ENCODE measurements around the gene CHGA. TPM values are rescaled to one million over a fixed set of nuclear protein-coding genes. Genes with fewer than 3 reads are reported as not detected.

The CHGA gene
- total RNA-seq, 1 donor from 2014 or later = not detected

- DNase-seq (ENCODE audit: low read depth) = no peak
- no peaks in the 10 kb centered on the region for H3K36me3 ChIP-seq (ENCODE audit: control insufficient read depth, insufficient read depth, low read length)
- H3K4me3 ChIP-seq (ENCODE audit: low read depth, low read length) = no peak overlapping the region
- no peak for TF ChIP-seq CTCF (IDR thresholded peaks at IDR 0.05; ENCODE audit: insufficient read depth, low read length, poor library complexity, severe bottlenecking)
- H3K27me3 ChIP-seq (ENCODE audit: control insufficient read depth, insufficient read depth, low read length) = no peaks in the 10 kb centered on the region
Observed at GRCh38 chr14:92974541-92975345, 51.8 kb downstream of the CHGA start.

GRCh38 chr14:92976268-92976667 is 53.3 kb downstream of the CHGA start:
- no peak overlapping the region for H3K4me3 ChIP-seq (ENCODE audit: low read depth, low read length)
- no peak for TF ChIP-seq CTCF (IDR thresholded peaks at IDR 0.05; ENCODE audit: insufficient read depth, low read length, poor library complexity, severe bottlenecking)
- H3K27me3 ChIP-seq (ENCODE audit: control insufficient read depth, insufficient read depth, low read length) = no peaks in the 10 kb centered on the region
- no peak for DNase-seq (ENCODE audit: low read depth)
- no peaks in the 10 kb centered on the region for H3K36me3 ChIP-seq (ENCODE audit: control insufficient read depth, insufficient read depth, low read length)

GRCh38 chr14:92978229-92979021 is 55.5 kb downstream of the CHGA start:
- Histone ChIP-seq H3K27me3 (ENCODE audit: control insufficient read depth, insufficient read depth, low read length) (no peaks in the 10 kb centered on the region), H3K4me3 (ENCODE audit: low read depth, low read length) (no peak overlapping the region), H3K36me3 (ENCODE audit: control insufficient read depth, insufficient read depth, low read length) (no peaks in the 10 kb centered on the region)
- no peak for DNase-seq (ENCODE audit: low read depth)
- no peak for TF ChIP-seq CTCF (IDR thresholded peaks at IDR 0.05; ENCODE audit: insufficient read depth, low read length, poor library complexity, severe bottlenecking)

GRCh38 chr14:92980866-92981265 is 57.9 kb downstream of the CHGA start:
- no peak for TF ChIP-seq CTCF (IDR thresholded peaks at IDR 0.05; ENCODE audit: insufficient read depth, low read length, poor library complexity, severe bottlenecking)
- H3K36me3 ChIP-seq (ENCODE audit: control insufficient read depth, insufficient read depth, low read length) = no peaks in the 10 kb centered on the region
- no peak overlapping the region for H3K4me3 ChIP-seq (ENCODE audit: low read depth, low read length)
- DNase-seq (ENCODE audit: low read depth) = no peak
- no peaks in the 10 kb centered on the region for H3K27me3 ChIP-seq (ENCODE audit: control insufficient read depth, insufficient read depth, low read length)

- H3K4me3 ChIP-seq (ENCODE audit: low read depth, low read length) = no peak overlapping the region
- no peaks in the 10 kb centered on the region for H3K36me3 ChIP-seq (ENCODE audit: control insufficient read depth, insufficient read depth, low read length)
- no peak for TF ChIP-seq CTCF (IDR thresholded peaks at IDR 0.05; ENCODE audit: insufficient read depth, low read length, poor library complexity, severe bottlenecking)
Observed at GRCh38 chr14:92981726-92982125, 58.8 kb downstream of the CHGA start.

More at GRCh38 chr14:92981726-92982125, 58.8 kb downstream of the CHGA start:
- no peaks in the 10 kb centered on the region for H3K27me3 ChIP-seq (ENCODE audit: control insufficient read depth, insufficient read depth, low read length)
- no peak for DNase-seq (ENCODE audit: low read depth)
